ENCODE data around the gene MICAL1. TPM values are rescaled to one million over a fixed set of nuclear protein-coding genes. Genes with fewer than 3 reads are reported as not detected.

The MICAL1 gene
- total RNA-seq, 2 experiments from 2014 or later = 20.4 to 22.9 TPM

- H3K4me3 Mint-ChIP-seq = no peak overlapping the region
- no peaks in the 10 kb centered on the region for H3K9me3 Mint-ChIP-seq
- intact Hi-C loops (cut with micrococcal nuclease) = no loop called here
- H3K36me3 Mint-ChIP-seq (ENCODE audit: low read depth) = no peaks in the 10 kb centered on the region
- no peak for DNase-seq
- no peaks in the 10 kb centered on the region for H3K27me3 Mint-ChIP-seq (ENCODE audit: low read depth)
- H3K4me1 Mint-ChIP-seq (ENCODE audit: low read depth) = peaks cover 2% of the 10 kb centered on the region
- CTCF ChIA-PET = no interaction called here
- no peak overlapping the region for H3K27ac Mint-ChIP-seq
Observed at GRCh38 chr6:109436041-109436440, 19.5 kb downstream of the MICAL1 start.

DNA sequence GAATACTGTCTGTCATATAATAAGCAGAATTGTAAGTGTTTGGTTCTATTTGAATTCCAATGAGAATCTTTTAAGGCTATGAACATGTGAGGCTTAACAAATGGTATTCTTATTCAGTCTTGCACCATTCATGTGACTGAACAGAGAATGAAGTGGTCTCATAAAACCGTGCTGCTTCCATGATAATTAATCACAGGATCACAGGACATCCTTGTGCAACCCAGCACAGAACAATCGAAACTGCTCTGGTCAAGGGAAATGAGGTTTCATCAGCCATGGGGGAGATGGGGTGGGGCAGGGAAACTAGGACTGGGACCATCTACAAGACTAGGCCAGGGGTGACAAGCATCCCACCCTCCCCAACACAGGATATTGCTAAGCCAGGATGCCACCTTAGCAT is 21.1 kb downstream of the MICAL1 start:
- CTCF ChIA-PET = no interaction called here
- H3K9me3 Mint-ChIP-seq = no peaks in the 10 kb centered on the region

DNA sequence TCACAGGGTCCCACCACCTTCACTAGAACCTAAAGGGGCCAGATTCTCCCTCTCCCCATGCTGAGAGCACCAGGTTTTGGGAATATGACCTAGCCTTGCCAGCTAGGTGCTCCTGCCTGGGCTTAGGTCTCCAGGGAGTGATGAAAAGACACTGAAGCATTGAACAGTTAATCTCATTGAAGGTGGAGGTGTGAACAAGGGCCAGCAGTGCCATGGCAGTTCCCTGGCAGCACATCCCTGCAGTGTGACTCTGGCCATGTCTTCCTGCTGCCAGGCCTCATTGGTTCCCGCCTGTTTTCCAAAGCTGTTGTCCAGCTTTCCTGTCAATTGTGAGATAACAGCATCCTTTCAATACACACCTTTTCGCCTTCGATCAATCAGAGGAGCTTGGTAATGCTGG is 26.1 kb downstream of the MICAL1 start:
- no peak overlapping the region for H3K4me3 Mint-ChIP-seq
- peaks cover 2% of the 10 kb centered on the region for H3K27me3 Mint-ChIP-seq (ENCODE audit: low read depth)
- no peak overlapping the region for H3K27ac Mint-ChIP-seq
- intact Hi-C loops (cut with micrococcal nuclease) = no loop called here
- no peaks in the 10 kb centered on the region for H3K4me1 Mint-ChIP-seq (ENCODE audit: low read depth)
- no peak for DNase-seq
- no peaks in the 10 kb centered on the region for H3K9me3 Mint-ChIP-seq
- CTCF ChIA-PET = no interaction called here
- no peaks in the 10 kb centered on the region for H3K36me3 Mint-ChIP-seq (ENCODE audit: low read depth)

More for the DNA sequence above, 21.1 kb downstream of the MICAL1 start:
- Mint-ChIP-seq H3K27ac (no peak overlapping the region), H3K36me3 (ENCODE audit: low read depth) (no peaks in the 10 kb centered on the region), H3K4me3 (no peak overlapping the region), H3K27me3 (ENCODE audit: low read depth) (no peaks in the 10 kb centered on the region), H3K4me1 (ENCODE audit: low read depth) (no peaks in the 10 kb centered on the region)
- no peak for DNase-seq
- intact Hi-C loops (cut with micrococcal nuclease) = no loop called here

DNA sequence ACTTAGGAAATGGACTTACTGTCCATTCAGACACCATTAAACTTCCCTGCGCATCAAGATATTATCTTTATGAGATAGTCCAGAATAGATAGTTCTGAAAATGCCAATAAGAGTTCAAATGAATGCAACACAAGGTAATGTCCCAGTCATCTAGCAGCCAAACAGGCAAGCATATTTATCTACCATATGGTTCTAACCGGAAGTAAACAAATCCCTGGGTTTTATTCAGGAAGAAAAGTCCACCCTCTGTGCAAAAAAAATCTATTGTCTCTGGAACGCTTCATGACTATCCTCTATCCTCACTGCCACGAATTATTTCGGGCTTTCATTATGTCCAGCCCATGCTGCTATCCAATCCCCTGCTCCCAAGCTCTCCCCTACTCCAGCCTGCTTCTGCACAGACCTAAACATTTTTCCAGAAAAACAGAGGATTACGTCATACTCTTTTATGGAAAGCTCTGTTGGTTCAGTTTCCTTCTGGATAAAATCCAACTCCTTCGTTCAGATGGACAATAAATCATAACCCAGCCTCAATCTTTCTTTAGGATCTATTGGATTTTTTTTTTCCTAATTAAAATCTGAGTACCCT is 26.6 kb downstream of the MICAL1 start:
- no peak for DNase-seq
- no peaks in the 10 kb centered on the region for H3K4me1 Mint-ChIP-seq (ENCODE audit: low read depth)
- H3K27me3 Mint-ChIP-seq (ENCODE audit: low read depth) = peaks cover 2% of the 10 kb centered on the region
- H3K4me3 Mint-ChIP-seq = no peak overlapping the region
- no peaks in the 10 kb centered on the region for H3K36me3 Mint-ChIP-seq (ENCODE audit: low read depth)
- CTCF ChIA-PET = interaction anchor here (0.7 kb wide), 1 partner anchor 36 kb away, joined by 5 read pairs; no protein-coding TSS in a partner anchor
- no peak overlapping the region for H3K27ac Mint-ChIP-seq
- H3K9me3 Mint-ChIP-seq = no peaks in the 10 kb centered on the region
- intact Hi-C loops (cut with micrococcal nuclease) = no loop called here

GRCh38 chr6:109424946-109425345 is 30.6 kb downstream of the MICAL1 start:
- Mint-ChIP-seq H3K27ac (no peak overlapping the region), H3K4me1 (ENCODE audit: low read depth) (no peaks in the 10 kb centered on the region), H3K4me3 (no peak overlapping the region), H3K36me3 (ENCODE audit: low read depth) (no peaks in the 10 kb centered on the region), H3K27me3 (ENCODE audit: low read depth) (peaks cover 2% of the 10 kb centered on the region), H3K9me3 (no peaks in the 10 kb centered on the region)
- DNase-seq = no peak
- CTCF ChIA-PET = no interaction called here
- intact Hi-C loops (cut with micrococcal nuclease) = no loop called here

DNA sequence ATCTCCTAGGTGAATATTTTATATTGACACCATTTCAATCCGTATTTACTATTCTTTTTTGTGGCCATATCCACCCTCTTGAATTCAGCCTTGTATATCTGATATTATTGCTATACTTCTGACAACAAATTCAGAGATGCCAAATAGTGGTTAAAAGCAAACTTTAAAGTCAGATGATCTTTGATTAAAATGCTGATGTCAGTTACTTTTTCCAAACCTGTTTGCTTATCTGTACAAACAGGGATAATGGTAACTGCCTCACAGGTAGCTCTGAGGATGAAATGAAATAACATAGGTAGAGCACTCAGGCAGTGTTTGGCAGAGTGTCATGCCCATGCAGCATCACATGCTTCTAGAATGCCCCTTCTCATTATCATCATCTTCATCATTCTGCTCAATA is 34.4 kb downstream of the MICAL1 start:
- no peaks in the 10 kb centered on the region for H3K36me3 Mint-ChIP-seq (ENCODE audit: low read depth)
- H3K27me3 Mint-ChIP-seq (ENCODE audit: low read depth) = no peaks in the 10 kb centered on the region
- DNase-seq = no peak
- H3K4me1 Mint-ChIP-seq (ENCODE audit: low read depth) = no peaks in the 10 kb centered on the region
- H3K27ac Mint-ChIP-seq = no peak overlapping the region
- CTCF ChIA-PET = no interaction called here
- no peaks in the 10 kb centered on the region for H3K9me3 Mint-ChIP-seq
- intact Hi-C loops (cut with micrococcal nuclease) = no loop called here
- H3K4me3 Mint-ChIP-seq = no peak overlapping the region

DNA sequence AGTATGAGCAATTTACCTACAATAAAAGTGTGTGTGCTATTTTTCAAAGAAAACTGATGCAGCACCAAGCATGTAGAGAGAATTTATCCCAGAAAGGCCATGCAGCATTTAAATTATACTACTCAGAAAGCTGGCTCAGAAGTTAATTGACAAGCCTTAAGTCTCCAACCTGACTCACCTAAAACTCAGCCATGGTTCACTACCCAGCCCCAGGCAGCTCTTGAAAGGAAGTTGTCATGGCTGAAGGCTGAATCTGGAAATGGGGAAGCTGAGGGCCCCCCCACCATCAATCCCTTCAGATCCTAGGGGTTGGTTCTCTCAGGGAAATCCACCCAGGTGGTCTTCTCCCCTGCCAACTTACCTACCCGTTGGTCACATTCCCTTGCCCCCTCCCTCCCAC is 34.8 kb downstream of the MICAL1 start:
- DNase-seq = no peak
- no peaks in the 10 kb centered on the region for H3K9me3 Mint-ChIP-seq
- no peaks in the 10 kb centered on the region for H3K4me1 Mint-ChIP-seq (ENCODE audit: low read depth)
- no peak overlapping the region for H3K27ac Mint-ChIP-seq
- H3K4me3 Mint-ChIP-seq = no peak overlapping the region
- no peaks in the 10 kb centered on the region for H3K27me3 Mint-ChIP-seq (ENCODE audit: low read depth)
- H3K36me3 Mint-ChIP-seq (ENCODE audit: low read depth) = no peaks in the 10 kb centered on the region
- CTCF ChIA-PET = interaction anchor here (0.6 kb wide), 1 partner anchor 1535 kb away, joined by 3 read pairs; no protein-coding TSS in a partner anchor
- intact Hi-C loops (cut with micrococcal nuclease) = no loop called here

DNA sequence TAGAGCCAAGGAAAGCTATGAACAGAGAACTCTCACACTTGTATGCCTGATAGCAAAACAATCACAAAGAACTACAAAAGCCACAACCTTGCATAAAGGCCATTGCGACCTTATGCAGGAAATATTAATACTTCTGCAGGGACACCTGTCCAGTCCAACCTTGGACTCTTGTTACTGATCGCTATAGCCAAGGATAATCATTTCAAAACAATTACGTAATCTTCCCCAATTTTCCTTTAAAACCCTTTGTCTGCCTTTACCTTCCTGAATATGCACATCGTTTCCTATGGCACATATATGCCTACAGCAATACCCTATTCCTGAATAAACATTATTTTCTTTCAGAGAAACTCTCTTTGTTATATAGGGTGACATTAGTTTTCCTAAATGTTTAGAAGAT is 37.9 kb downstream of the MICAL1 start:
- no peaks in the 10 kb centered on the region for H3K4me1 Mint-ChIP-seq (ENCODE audit: low read depth)
- DNase-seq = no peak
- no peak overlapping the region for H3K4me3 Mint-ChIP-seq
- no peaks in the 10 kb centered on the region for H3K36me3 Mint-ChIP-seq (ENCODE audit: low read depth)
- intact Hi-C loops (cut with micrococcal nuclease) = no loop called here
- CTCF ChIA-PET = interaction anchor here (0.6 kb wide), 1 partner anchor 569 kb away, joined by 5 read pairs; no protein-coding TSS in a partner anchor
- H3K27me3 Mint-ChIP-seq (ENCODE audit: low read depth) = no peaks in the 10 kb centered on the region
- no peak overlapping the region for H3K27ac Mint-ChIP-seq
- H3K9me3 Mint-ChIP-seq = no peaks in the 10 kb centered on the region

DNA sequence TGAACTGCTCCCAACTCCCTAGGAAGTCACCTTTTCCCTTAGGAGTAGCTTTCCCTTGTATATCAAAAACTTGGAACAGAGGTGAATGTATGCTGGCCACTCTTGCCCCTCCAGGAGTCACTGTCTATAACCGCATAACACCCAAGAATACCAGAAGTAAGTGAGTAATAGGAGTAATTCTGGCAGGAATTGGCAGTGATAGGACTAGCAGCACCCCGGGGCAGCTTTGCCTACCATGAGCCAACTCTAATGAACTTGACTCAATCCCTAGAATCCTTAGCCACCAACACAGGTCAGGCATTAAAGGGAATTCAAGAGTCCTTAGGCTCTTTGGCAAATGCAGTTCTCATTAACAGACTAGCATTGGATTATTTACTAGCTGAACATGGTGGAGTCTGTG is 44.5 kb downstream of the MICAL1 start:
- no peak overlapping the region for H3K27ac Mint-ChIP-seq
- no peaks in the 10 kb centered on the region for H3K27me3 Mint-ChIP-seq (ENCODE audit: low read depth)
- DNase-seq = no peak
- no peaks in the 10 kb centered on the region for H3K4me1 Mint-ChIP-seq (ENCODE audit: low read depth)
- CTCF ChIA-PET = no interaction called here
- H3K4me3 Mint-ChIP-seq = no peak overlapping the region
- no peaks in the 10 kb centered on the region for H3K36me3 Mint-ChIP-seq (ENCODE audit: low read depth)
- intact Hi-C loops (cut with micrococcal nuclease) = no loop called here
- H3K9me3 Mint-ChIP-seq = no peaks in the 10 kb centered on the region

DNA sequence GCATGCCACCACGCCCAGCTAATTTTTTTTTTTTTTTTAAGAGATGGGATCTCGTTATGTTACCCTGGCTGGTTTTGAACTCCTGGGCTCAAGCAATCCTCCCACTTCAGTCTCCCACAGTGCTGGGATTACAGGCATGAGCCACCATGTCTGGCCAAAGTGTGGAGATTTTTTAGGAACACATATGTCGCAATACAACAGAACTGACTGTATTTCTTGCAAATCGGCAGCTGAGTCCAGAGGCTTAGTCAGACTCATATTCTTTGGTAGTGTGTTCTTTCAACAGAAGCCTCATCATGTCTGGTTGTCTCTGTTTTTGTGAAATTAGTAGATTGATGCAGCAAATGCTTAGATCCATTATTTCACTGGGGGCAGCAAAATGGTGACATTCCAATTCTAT is 49.4 kb downstream of the MICAL1 start:
- no peaks in the 10 kb centered on the region for H3K27me3 Mint-ChIP-seq (ENCODE audit: low read depth)
- no peak overlapping the region for H3K4me3 Mint-ChIP-seq
- no peak for DNase-seq
- H3K4me1 Mint-ChIP-seq (ENCODE audit: low read depth) = no peaks in the 10 kb centered on the region
- CTCF ChIA-PET = no interaction called here
- H3K27ac Mint-ChIP-seq = no peak overlapping the region
- H3K36me3 Mint-ChIP-seq (ENCODE audit: low read depth) = no peaks in the 10 kb centered on the region
- H3K9me3 Mint-ChIP-seq = no peaks in the 10 kb centered on the region
- intact Hi-C loops (cut with micrococcal nuclease) = no loop called here

GRCh38 chr6:109397020-109397419 is 58.6 kb downstream of the MICAL1 start:
- Mint-ChIP-seq H3K27me3 (ENCODE audit: low read depth) (no peaks in the 10 kb centered on the region), H3K36me3 (ENCODE audit: low read depth) (no peaks in the 10 kb centered on the region), H3K27ac (no peak overlapping the region), H3K4me1 (ENCODE audit: low read depth) (no peaks in the 10 kb centered on the region), H3K4me3 (no peak overlapping the region), H3K9me3 (no peaks in the 10 kb centered on the region)
- no peak for DNase-seq
- intact Hi-C loops (cut with micrococcal nuclease) = no loop called here
- CTCF ChIA-PET = interaction anchor here (0.6 to 1.4 kb wide), 3 partner anchors 46 to 570 kb away, joined by 3 read pairs; no protein-coding TSS in a partner anchor

DNA sequence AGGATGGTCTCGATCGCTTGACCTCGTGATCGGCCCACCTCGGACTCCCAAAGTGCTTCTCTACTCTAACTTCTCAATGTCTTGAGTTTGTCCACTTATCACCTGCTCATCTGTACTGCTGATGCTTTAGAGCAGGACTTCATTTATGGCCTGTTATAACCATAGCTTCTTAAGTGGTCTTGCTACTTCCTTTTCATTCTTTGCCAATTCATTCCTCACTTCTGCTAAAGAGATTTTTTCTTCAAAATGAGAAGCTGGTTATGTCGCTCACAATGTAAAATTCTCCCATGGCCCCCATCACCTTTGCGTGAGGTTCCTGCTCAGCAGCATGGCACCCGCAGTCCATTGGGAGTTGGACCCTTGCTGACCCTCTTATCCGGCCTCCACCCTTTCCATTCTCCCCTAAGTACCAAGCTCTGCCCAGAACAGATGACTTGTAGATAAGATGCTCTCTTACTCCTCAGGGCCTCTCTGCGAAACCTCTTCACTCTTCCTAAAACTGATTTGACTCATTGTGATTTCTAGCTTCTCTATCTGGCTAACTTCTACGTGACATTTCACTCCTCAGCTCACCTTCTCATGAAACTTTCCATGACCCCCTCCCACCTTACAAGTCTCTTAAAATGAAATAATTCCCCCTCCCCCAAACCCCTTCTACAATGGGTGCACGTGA is 59.4 kb downstream of the MICAL1 start:
- Mint-ChIP-seq H3K36me3 (ENCODE audit: low read depth) (no peaks in the 10 kb centered on the region), H3K9me3 (no peaks in the 10 kb centered on the region), H3K4me1 (ENCODE audit: low read depth) (no peaks in the 10 kb centered on the region), H3K4me3 (no peak overlapping the region), H3K27ac (no peak overlapping the region), H3K27me3 (ENCODE audit: low read depth) (no peaks in the 10 kb centered on the region)
- no peak for DNase-seq
- intact Hi-C loops (cut with micrococcal nuclease) = no loop called here
- CTCF ChIA-PET = interaction anchor here (0.7 to 1.9 kb wide), 4 partner anchors 11 to 209 kb away, joined by 3 to 5 read pairs (median 4); no protein-coding TSS in a partner anchor

Measured in activated naive CD4-positive, alpha-beta T cell treated with anti-CD3 and anti-CD28 coated beads for 36 hours (primary cell).